HG02973 (cell line): ENCODE data around the gene ORC1.

Experiments
- ATAC-seq: cut with Tn5 transposase; IDR thresholded peaks from one replicate; pipeline ENCODE4 v1.9.1; 2021; ENCODE audit warnings: moderate library complexity; ENCODE audit not compliant: unreplicated experiment

Gene ORC1

DNA sequence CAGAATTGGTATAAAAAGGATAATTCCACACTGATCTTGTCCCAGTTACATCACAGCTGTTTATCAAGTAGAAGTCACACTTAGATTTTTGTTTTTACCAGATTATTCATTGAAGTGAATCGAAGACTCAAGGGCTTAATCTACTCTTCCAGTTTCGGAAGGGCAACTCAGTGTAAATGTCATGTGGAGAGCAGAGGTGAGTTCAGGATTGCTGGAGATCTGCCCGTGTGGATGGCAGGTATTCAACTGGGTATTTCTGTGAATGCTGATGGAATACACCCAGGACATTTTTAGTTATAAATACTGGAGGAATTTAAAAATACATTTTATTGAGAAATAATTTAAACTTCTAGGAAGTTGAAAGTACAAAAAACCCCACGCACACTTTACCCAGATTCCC is 57.6 kb downstream of the ORC1 start:
- no peak for ATAC-seq

DNA sequence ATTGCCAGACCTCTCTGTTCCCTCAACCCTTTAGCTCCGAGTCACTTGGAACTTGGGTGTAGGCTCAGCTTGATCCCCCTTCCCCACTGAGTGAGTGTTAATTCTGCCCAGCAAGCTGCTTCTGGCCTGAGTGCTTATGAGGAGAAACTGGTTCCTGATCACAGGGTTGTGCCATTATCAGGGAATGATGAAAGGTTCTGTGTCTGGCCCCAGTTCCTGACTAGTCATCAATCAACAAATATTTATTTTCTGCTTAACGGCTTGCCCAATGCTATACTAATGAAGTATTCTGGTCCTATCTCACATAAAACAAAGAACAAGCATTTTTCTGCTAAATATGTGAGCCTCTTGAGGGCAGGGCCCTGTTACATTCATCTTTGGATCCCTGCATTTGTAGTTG is 59.0 kb downstream of the ORC1 start:
- ATAC-seq = no peak

DNA sequence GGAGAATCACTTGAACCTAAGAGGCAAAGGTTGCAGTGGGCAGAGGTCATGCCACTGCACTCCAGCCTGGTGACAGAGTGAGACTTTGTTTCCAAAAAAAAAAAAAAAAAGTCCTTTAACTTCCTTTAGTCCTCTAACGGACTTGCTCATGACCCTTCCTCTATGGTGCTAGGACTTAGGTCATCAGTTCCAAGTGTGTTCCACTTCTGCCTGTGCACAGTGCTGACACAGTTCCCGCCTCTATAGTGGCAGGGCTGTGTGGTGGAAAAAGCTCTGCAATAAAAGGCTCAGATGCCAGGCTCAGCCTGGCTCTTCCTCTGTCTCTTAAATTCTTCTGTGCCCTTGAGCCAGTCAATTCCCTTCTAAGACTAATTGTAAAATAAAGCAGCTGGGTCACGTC is 60.2 kb downstream of the ORC1 start:
- ATAC-seq = no peak

DNA sequence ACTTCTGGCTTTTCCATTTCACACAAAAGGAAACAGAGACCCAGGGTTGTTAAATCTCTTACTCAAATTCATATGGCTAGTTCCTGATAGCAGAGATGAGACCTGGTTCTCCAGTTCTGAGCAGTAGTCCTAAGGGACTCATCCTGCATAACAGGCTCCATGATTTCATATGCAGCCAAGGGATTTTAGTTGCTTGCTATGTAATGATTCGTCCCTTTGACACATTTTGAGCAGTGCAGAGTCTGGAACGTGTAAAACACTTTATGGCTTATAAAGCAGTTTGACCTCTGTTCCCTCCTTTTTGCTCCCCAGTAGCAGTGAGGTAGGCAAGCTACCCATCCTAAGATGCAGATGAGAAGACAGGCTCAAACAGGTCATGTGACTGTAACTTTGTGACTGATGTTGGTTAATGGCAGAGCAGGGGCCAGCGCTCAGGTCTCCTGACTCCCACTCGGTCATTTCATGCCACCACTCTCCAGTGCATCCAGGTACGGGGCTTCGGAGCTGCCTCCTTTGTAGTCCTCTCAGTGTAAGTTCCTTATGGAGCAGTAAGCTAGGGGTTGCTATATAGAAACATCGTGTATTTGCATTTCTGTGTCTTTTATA is 62.5 kb downstream of the ORC1 start:
- ATAC-seq = no peak

DNA sequence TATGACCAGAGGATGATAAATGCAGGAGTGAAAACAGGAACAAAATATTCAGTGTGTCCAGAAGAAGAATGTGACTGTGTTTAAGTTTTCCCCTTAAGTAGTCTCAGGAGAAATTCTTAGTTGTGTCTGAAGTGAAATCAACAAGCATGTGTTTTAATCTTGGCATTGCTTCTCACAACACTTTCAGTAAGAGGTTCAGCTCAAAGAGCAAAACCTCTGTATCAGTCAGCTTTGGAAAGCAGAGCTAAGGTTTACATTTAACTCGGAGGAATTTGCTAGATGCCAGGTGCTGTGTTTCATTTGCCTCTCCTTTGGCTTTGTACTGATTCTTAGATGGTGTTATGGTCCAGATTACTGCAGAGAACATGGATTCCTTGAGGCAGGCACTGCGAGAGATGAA is 66.8 kb downstream of the ORC1 start:
- no peak for ATAC-seq

DNA sequence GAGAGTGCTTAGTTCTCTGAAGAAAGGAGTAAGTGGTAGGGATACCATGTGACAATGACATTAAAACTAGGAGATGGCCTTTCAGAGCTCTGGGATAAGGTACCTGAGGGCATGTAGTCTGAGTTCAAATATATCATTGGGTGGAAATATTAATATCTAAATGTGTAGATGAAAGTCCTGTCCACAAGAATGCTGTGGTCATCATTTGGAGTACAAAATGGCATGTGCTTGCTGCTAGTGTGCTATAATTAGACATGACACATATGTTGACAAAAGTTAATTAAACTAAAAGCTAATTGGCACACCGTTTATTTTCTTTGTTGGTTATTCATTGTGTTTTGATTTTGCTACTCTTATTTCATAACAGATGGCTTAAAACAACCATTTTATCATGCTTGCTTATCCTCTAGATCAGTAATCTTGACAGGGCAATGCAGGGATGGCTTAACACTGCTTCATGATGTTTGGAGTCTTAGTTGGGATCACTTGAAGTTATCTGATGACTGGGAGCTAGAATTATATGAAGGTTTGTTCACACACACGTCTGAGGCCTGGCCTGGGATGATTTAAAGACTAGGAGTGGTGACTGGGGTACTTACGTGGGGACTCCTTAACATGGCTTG is 69.2 kb downstream of the ORC1 start:
- ATAC-seq = no peak

DNA sequence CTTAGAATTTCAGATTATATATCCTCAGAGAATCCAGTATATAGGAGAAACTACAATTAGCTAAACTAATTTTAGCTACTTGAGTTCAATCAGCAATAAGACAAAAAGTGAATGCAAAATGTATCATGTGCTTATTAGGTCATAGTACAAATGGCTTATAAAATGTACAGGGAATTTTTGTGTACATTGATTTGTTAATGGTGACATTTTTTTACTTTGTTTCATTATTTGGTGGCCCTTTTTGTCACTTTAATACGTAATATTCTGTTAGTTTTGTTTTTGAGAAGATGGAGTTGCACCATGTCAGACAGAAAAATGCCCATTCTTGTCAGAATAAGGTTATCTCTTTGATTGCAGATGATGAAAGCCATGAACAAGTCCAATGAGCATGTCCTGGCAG is 71.8 kb downstream of the ORC1 start:
- no peak for ATAC-seq

DNA sequence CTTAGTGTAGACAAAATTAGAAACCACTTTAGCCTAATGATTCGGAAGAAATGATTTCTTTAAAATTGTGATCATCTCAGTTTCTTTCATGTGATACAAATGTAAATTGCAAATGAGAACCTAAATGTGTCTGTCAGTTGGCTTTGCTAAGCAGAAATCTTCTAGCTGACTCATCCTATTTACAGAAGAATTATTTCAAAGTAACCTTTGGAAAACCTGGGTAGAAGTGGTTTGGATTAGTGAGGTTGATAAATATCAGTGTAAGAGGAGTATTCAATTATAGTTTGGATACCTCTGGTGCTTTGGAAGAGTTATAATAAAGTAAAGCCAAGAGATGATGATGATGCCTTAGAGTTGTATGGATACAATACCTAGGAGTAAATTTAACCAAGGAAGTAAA is 75.6 kb downstream of the ORC1 start:
- no peak for ATAC-seq

DNA sequence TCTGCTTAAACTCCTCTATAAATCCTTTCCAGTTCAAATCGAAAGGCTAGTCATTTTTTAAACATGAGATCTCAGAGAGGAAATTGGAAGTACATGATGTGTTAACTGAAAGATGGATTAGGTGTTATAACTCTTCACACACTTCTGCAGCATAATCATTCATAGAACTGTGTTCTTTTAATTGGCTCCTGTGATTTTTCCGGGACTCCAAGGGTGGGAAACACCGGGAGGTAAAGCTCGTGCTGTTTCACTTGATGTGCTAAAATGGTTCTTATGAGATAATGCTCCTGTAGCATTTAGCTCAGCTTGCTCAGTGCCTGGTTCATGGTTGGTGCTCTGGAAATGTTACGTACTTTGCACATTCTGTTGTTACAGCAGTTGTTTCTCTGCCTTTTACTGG is 78.4 kb downstream of the ORC1 start:
- ATAC-seq = no peak

DNA sequence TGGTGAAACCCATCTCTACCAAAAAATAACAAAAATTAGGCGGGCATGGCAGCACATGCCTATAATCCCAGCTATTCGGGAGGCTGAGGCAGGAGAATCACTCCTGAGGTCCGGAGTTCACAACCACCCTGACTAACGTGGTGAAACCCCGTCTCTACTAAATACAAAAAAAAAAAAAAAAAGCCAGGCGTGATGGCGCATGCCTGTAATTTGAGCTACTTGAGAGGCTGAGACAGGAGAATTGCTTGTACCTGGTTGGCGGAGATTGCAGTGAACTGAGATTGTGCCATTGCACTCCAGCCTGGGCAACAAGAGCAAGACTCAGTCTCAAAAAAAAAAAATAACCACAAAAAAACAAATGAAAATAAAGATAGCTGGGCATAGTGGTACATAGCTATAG is 80.5 kb downstream of the ORC1 start:
- no peak for ATAC-seq
